Fibroblast of villous mesenchyme (primary cell): Measurements from ENCODE around the gene TTYH3. TPM values are rescaled to one million over a fixed set of nuclear protein-coding genes. Genes with fewer than 3 reads are reported as not detected.

Source experiments
- DNase-seq: peaks from one replicate; pipeline ENCODE4 v3.0.0-alpha.2; 2010; ENCODE audit warnings: low read depth
- H3K4me3 ChIP-seq: 2 replicates; pipeline ENCODE4 v1.5.1; 2011; ENCODE audit warnings: low read depth, mild to moderate bottlenecking, low read length
- total RNA-seq: library from RNA; depleted of rRNA; stranded (reverse); fragments of >200 nt; gene quantifications from 2 replicates; pipeline ENCODE4 v1.2.3, GENCODE V29; 2012
- TF ChIP-seq, protein P1 (sequence below): IDR thresholded peaks from 2 replicates; pipeline ENCODE4 v1.5.1; 2012; ENCODE audit warnings: low read depth, mild to moderate bottlenecking, low read length; ENCODE audit not compliant: insufficient read depth

Gene TTYH3
- total RNA-seq, 1 donor: 61.3 TPM

DNA sequence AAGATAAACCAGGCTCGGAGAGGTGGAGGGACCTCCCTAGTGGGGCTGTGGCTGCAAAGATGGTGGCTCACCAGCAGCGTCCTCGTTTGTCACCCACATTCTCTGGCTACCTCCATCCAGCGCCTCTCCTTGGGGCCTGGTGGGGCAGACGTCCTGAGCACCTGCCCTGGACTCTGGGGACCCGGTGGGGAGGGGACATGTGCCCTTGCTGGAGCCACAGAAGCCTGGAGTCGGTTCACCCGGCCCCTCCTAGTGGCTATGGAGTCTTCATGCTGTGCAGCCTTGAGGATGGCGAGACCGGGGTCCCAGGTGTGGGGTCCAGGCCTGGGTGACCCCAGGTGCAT lies 14.5 kb downstream of the TTYH3 start:
- H3K4me3 ChIP-seq: no peak overlapping the region
- DNase-seq: no peak
- TF ChIP-seq, protein P1, sequence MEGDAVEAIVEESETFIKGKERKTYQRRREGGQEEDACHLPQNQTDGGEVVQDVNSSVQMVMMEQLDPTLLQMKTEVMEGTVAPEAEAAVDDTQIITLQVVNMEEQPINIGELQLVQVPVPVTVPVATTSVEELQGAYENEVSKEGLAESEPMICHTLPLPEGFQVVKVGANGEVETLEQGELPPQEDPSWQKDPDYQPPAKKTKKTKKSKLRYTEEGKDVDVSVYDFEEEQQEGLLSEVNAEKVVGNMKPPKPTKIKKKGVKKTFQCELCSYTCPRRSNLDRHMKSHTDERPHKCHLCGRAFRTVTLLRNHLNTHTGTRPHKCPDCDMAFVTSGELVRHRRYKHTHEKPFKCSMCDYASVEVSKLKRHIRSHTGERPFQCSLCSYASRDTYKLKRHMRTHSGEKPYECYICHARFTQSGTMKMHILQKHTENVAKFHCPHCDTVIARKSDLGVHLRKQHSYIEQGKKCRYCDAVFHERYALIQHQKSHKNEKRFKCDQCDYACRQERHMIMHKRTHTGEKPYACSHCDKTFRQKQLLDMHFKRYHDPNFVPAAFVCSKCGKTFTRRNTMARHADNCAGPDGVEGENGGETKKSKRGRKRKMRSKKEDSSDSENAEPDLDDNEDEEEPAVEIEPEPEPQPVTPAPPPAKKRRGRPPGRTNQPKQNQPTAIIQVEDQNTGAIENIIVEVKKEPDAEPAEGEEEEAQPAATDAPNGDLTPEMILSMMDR: no peak

DNA sequence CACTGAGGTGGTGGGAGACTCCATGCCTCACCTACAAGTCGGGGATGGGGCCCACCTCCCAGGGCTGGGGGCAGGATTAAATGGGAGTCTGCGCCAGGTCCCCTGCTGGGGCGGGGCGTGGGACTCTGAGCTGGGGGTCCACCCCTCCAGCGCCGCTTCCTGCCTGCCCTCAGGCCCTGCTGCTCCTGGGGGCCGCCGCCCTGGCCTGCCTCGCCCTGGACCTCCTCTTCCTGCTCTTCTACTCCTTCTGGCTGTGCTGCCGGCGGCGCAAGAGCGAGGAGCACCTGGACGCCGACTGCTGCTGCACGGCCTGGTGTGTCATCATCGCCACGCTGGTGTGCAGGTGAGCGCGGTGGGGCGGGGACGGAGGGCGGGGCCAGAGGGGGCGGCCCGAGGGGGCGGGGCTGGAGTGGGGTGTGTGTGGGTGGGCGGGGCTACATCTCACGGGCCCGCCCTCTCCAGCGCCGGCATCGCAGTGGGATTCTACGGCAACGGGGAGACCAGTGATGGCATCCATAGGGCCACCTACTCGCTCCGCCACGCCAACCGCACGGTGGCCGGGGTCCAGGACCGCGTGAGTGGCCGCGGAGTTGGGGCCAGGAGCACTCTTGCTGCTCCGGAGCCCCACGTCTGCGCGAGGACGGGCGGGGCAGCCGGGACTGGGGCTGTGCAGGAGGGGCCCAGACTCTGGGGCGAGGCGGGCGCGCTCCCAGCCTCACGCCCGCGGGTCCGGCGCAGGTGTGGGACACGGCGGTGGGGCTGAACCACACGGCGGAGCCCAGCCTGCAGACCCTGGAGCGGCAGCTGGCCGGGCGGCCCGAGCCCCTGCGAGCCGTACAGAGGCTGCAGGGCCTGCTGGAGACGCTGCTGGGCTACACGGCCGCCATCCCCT lies 15.1 kb downstream of the TTYH3 start:
- H3K4me3 ChIP-seq: no peak overlapping the region
- DNase-seq: no peak
- TF ChIP-seq, protein P1: no peak

DNA sequence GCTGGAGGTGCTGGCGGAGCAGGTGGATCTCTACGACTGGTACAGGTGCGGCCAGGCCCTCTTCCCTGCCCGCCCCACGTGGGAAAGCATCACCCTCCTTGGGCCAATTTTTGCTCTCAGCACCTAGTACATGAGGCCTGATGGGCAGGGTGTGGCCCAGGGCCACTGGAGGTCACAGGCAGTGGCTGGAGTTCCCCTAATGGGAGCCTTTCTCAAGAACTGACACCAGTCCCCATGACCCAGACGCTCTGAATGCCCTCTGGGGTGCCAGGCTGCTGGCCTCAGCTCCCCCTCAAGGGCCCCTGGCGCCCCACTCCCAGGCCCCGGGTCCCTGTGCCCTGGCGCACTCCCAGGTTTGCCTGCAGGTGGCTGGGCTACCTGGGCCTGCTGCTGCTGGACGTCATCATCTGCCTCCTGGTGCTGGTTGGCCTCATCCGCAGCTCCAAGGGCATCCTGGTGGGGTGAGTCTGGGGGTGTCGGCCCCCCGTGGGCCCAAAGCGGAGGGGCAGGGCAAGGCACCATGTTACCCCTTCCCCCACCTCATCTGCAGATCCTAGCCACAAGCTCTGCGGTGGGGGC lies 15.9 kb downstream of the TTYH3 start:
- no peak overlapping the region for H3K4me3 ChIP-seq
- DNase-seq: no peak
- TF ChIP-seq, protein P1: no peak

DNA sequence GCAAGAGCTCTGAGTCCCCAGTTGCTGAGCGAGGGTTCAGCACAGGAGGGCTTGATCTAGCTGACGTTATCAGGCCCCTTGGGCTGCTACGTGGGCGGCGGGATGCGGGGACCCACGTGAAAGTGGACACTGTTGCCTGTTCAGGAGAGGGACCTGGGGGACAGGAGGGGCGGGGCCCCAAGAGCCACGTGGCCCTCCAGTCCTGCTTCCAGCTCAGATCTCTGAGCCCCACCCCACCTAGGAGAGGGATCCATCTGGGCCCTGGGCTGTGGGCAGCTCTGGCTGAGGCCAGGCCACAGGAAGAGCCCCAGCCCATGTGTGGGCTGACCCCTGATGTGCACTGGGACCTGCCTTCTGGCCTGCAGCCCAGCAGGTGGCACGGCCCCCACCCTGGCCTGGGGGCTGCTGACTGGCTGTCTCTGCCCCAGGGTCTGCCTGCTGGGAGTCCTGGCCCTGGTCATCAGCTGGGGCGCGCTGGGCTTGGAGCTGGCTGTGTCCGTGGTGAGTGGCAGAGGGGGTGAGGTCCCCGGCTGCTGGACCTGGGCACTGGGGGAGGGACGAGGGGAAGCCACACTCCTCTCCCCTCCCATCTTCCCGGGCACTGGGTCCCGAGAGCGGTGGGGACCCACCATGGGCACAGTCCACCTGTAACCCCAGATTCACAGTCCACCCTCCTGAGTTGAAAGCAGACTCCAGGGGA lies 17.5 kb downstream of the TTYH3 start:
- TF ChIP-seq, protein P1: no peak
- DNase-seq: no peak
- no peak overlapping the region for H3K4me3 ChIP-seq

DNA sequence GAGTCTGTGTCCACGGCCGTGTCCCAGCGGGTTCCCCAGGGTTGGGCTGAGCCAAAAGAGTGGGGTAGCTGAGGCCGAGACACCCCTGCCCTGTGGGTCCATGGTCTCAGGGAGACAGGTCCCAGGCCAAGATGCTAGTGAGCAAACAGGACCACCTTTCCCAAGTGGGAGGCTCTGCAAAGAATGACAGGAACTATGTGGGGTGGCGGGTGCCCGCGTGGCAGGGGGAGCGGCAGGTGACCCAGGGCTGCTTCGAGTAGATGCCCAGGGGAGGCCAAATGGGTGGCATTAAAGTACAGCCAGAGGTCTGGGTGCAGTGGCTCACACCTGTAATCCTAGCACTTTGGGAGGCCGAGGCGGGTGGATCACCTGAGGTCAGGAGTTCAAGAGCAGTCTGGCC lies 18.2 kb downstream of the TTYH3 start:
- TF ChIP-seq, protein P1: no peak
- H3K4me3 ChIP-seq: no peak overlapping the region
- no peak for DNase-seq

DNA sequence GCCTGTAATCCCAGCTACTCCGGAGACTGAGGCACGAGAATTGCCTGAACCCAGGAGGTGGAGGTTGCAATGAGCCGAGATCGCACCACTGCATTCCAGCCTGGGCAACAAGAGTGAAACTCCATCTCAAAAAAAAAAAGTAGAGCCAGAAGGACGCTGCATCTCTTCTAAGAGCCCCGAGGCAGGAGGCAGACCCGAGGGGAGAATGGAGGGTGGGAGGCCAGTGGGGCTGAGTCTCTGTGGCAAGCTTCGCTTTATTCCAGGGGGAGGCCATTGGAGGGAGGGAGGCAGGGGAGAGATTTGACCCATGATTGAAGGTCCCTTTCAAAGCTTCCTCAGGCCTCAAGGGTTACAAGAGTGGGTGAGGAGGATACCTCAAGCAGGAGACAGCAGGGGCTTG lies 18.7 kb downstream of the TTYH3 start:
- no peak for DNase-seq
- TF ChIP-seq, protein P1: no peak
- no peak overlapping the region for H3K4me3 ChIP-seq
